ENCODE results near the gene FOXN1. TPM values are rescaled to one million over a fixed set of nuclear protein-coding genes. Genes with fewer than 3 reads are reported as not detected.

FOXN1 gene
- total and polyA plus RNA-seq, 2 of the 13 experiments (the other 11 are each of a cell fraction or from before 2014, with no cell fraction given): 0.01 TPM; not detected in 1

- no peak for TF ChIP-seq ZNF335 (CRISPR knock-in tag; IDR thresholded peaks at IDR 0.05)
- no peak for TF ChIP-seq ZBTB44 (CRISPR knock-in tag; IDR thresholded peaks at IDR 0.05)
- no peak for TF ChIP-seq ZNF431 (CRISPR knock-in tag; IDR thresholded peaks at IDR 0.05; ENCODE audit: borderline replicate concordance, low read depth)
- no peak for TF ChIP-seq ZNF501 (CRISPR knock-in tag; IDR thresholded peaks at IDR 0.05)
- no peak for TF ChIP-seq GTF3A (CRISPR knock-in tag; conservative IDR thresholded peaks at IDR 0.05)
- no peak for TF ChIP-seq MTERF4 (CRISPR knock-in tag; IDR thresholded peaks at IDR 0.05)
- no peak for TF ChIP-seq ATAD3A (CRISPR knock-in tag; IDR thresholded peaks at IDR 0.05)
- no peak for TF ChIP-seq ZNF839 (CRISPR knock-in tag; IDR thresholded peaks at IDR 0.05; ENCODE audit: borderline replicate concordance)
- no peak for TF ChIP-seq ZKSCAN5 (CRISPR knock-in tag; IDR thresholded peaks at IDR 0.05)
- TF ChIP-seq ZNF577 (CRISPR knock-in tag; IDR thresholded peaks at IDR 0.05; ENCODE audit: borderline replicate concordance, low read depth): no peak
Measured at GRCh38 chr17:28493460-28493859, 12.7 kb upstream of the FOXN1 start (continued).

All from HepG2 (cell line).